HG03432 (cell line): ENCODE results near the gene C1QL2.

Source experiments
- ATAC-seq: cut with Tn5 transposase; IDR thresholded peaks from one replicate; pipeline ENCODE4 v1.9.1; 2021; ENCODE audit warnings: mild to moderate bottlenecking, moderate library complexity; ENCODE audit not compliant: unreplicated experiment

Gene C1QL2

GRCh38 chr2:119111115-119111975, 47.2 kb downstream of the C1QL2 start:
- ATAC-seq, result no peak

GRCh38 chr2:119109866-119110265, 48.7 kb downstream of the C1QL2 start:
- ATAC-seq, result no peak

GRCh38 chr2:119108186-119108585, 50.4 kb downstream of the C1QL2 start:
- no peak for ATAC-seq

- no peak for ATAC-seq
Measured at GRCh38 chr2:119106301-119106897, 52.2 kb downstream of the C1QL2 start.
